Peyer's patch (tissue), 4 donors: Measurements from ENCODE around the gene WAS.
A peak's percentile ranks its signal among the peaks of the same experiment; 100 is the strongest.

ENCODE experiments used
- CTCF ChIP-seq, 6 experiments: fragments of 450-650 bp in 4 of 6; fragments of 200-600 bp in 2 of 6; sonication (generic) in 1 of 6; IDR thresholded peaks; one replicate each; pipeline ENCODE4 v1.5.1; 2017 to 2019; ENCODE audit warnings: antibody characterized with exemption in 6 of 6, mild to moderate bottlenecking in 3 of 6, moderate library complexity in 1 of 6
- POLR2A ChIP-seq, 2 donors: fragments of 450-650 bp; IDR thresholded peaks; one replicate each; pipeline ENCODE4 v1.5.1; 2017; ENCODE audit warnings: antibody characterized with exemption in 2 of 2, mild to moderate bottlenecking in 2 of 2, moderate library complexity in 2 of 2

DNA sequence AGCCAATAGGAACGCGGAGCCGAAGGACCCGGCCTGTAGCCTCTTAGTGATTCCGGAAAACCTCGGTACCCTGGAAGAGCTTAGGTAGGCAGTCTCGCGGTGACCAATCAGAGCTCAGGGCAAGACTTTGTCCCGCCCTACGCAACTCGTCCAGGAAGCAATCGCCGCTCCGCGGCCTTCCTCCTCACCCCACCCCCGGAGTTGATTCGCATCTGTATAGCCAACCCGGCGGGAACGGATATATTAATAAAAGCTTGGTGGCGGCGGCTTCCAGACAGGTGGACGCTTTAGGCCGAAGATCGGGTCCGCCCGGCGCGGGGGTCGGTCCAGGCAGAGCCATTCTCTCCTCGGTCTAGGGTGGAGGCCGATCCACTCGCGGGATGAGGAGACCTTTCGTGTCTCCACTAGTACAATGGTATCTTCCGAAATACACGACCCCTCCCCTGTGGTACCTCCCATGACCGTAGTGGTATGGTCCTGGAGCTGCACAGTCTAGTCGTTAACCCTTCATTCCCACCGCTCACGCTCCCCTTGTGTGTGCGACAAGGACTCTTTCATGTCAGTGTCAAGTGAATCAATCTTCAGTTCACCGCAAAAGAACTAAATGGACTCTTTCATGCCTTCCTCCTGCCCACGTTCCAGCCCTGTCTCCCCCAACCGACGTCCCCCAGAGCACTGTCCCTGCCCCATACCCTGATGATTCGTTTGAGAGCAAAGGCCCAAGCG, 53.8 kb downstream of the WAS start:
- peak; percentile 46 to 67 for TF ChIP-seq POLR2A (IDR thresholded peaks at IDR 0.05)
- TF ChIP-seq CTCF (IDR thresholded peaks at IDR 0.05), result no peak
